ENCODE measurements around the gene UBE2G1. TPM values are rescaled to one million over a fixed set of nuclear protein-coding genes. Genes with fewer than 3 reads are reported as not detected.
"Not testable (repeated sequence)": the region's sequence is repeated elsewhere in the genome, so short reads cannot be mapped to it uniquely, and the experiment has no call there.

Gene UBE2G1
- total and polyA plus RNA-seq, 4 donors = 8.0 to 47.5 (median 34.4) TPM

GRCh38 chr17:4378626-4379025, 12.2 kb upstream of the UBE2G1 start:
- Histone ChIP-seq H3K4me1 (ENCODE audit: control insufficient read depth in 5 of 5, insufficient read depth in 5 of 5, low read length in 5 of 5) (no peaks in the 10 kb centered on the region), H3K4me3 (no peak overlapping the region), H3K27me3 (ENCODE audit: control insufficient read depth in 3 of 3, insufficient read depth in 3 of 3, low read length in 2 of 3) (no peaks in the 10 kb centered on the region), H3K9ac (ENCODE audit: insufficient read depth in 1 of 2, low read length in 2 of 2) (no peak overlapping the region), H3K27ac (ENCODE audit: low read depth in 1 of 2, low read length in 1 of 2) (no peak overlapping the region), H3K36me3 (ENCODE audit: control insufficient read depth in 4 of 4, insufficient read depth in 4 of 4, low read length in 4 of 4) (no peaks in the 10 kb centered on the region), H3K9me3 (ENCODE audit: control insufficient read depth in 4 of 4, insufficient read depth in 3 of 4, low read length in 3 of 4) (no peaks in the 10 kb centered on the region)
- no peak for ATAC-seq (ENCODE audit: insufficient read depth, low FRiP score)
- no peak for TF ChIP-seq CTCF (IDR thresholded peaks at IDR 0.05; ENCODE audit: control extremely low read depth, extremely low read depth)
- no peak for DNase-seq
- 89 to 95% methylated on average over 1 of the region's 1 CpG for WGBS, 2 donors

- not testable (repeated sequence) for H3K36me3 ChIP-seq (ENCODE audit: control insufficient read depth in 4 of 4, insufficient read depth in 4 of 4, low read length in 4 of 4); H3K27me3 ChIP-seq (ENCODE audit: control insufficient read depth in 3 of 3, insufficient read depth in 3 of 3, low read length in 2 of 3); H3K4me1 ChIP-seq (ENCODE audit: control insufficient read depth in 5 of 5, insufficient read depth in 5 of 5, low read length in 5 of 5); H3K4me3 ChIP-seq; DNase-seq; H3K9me3 ChIP-seq (ENCODE audit: control insufficient read depth in 4 of 4, insufficient read depth in 3 of 4, low read length in 3 of 4); H3K9ac ChIP-seq (ENCODE audit: insufficient read depth in 1 of 2, low read length in 2 of 2); ATAC-seq (ENCODE audit: insufficient read depth, low FRiP score); H3K27ac ChIP-seq (ENCODE audit: low read depth in 1 of 2, low read length in 1 of 2)
- WGBS, 2 donors = 82 to 85% methylated on average over 7 of the region's 7 CpGs
These were observed 10.8 kb upstream of the UBE2G1 start for GRCh38 chr17:4377247-4377646.

- not testable (repeated sequence) for H3K36me3 ChIP-seq (ENCODE audit: control insufficient read depth in 4 of 4, insufficient read depth in 4 of 4, low read length in 4 of 4); H3K9me3 ChIP-seq (ENCODE audit: control insufficient read depth in 4 of 4, insufficient read depth in 3 of 4, low read length in 3 of 4); ATAC-seq (ENCODE audit: insufficient read depth, low FRiP score); H3K4me3 ChIP-seq; H3K27me3 ChIP-seq (ENCODE audit: control insufficient read depth in 3 of 3, insufficient read depth in 3 of 3, low read length in 2 of 3); H3K4me1 ChIP-seq (ENCODE audit: control insufficient read depth in 5 of 5, insufficient read depth in 5 of 5, low read length in 5 of 5); H3K27ac ChIP-seq (ENCODE audit: low read depth in 1 of 2, low read length in 1 of 2); DNase-seq; H3K9ac ChIP-seq (ENCODE audit: insufficient read depth in 1 of 2, low read length in 2 of 2)
- 84 to 85% methylated on average over 11 to 14 of the region's 14 CpGs for WGBS, 2 donors
These were observed 9.4 kb upstream of the UBE2G1 start for GRCh38 chr17:4375796-4376440.

- whole genome bisulfite sequencing, 2 donors = 58 to 60% methylated on average over 7 of the region's 7 CpGs
- no peaks in the 10 kb centered on the region for H3K9me3 ChIP-seq (ENCODE audit: control insufficient read depth in 4 of 4, insufficient read depth in 3 of 4, low read length in 3 of 4)
- ATAC-seq (ENCODE audit: insufficient read depth, low FRiP score) (no peak), DNase-seq (no peak)
- H3K4me1 ChIP-seq (ENCODE audit: control insufficient read depth in 5 of 5, insufficient read depth in 5 of 5, low read length in 5 of 5) = no peaks in the 10 kb centered on the region
- no peak overlapping the region for H3K4me3 ChIP-seq
- H3K27me3 ChIP-seq (ENCODE audit: control insufficient read depth in 3 of 3, insufficient read depth in 3 of 3, low read length in 2 of 3) = no peaks in the 10 kb centered on the region
- H3K27ac ChIP-seq (ENCODE audit: low read depth in 1 of 2, low read length in 1 of 2) = no peak overlapping the region
- H3K36me3 ChIP-seq (ENCODE audit: control insufficient read depth in 4 of 4, insufficient read depth in 4 of 4, low read length in 4 of 4) = no peaks in the 10 kb centered on the region
- no peak overlapping the region for H3K9ac ChIP-seq (ENCODE audit: insufficient read depth in 1 of 2, low read length in 2 of 2)
- no peak for TF ChIP-seq CTCF (IDR thresholded peaks at IDR 0.05; ENCODE audit: control extremely low read depth, extremely low read depth)
These were observed 8.7 kb upstream of the UBE2G1 start for GRCh38 chr17:4375039-4375748.

Data from lung (tissue), 12 donors.